H4 (cell line): Measurements from ENCODE around the gene RAI1. TPM values are rescaled to one million over a fixed set of nuclear protein-coding genes. Genes with fewer than 3 reads are reported as not detected.

ENCODE experiments used
- DNase-seq: peaks from one replicate; pipeline ENCODE4 v3.0.0-alpha.2; 2015; ENCODE audit warnings: low spot score
- total RNA-seq: library from RNA; depleted of rRNA; stranded (reverse); fragments of >200 nt; shearing (Covaris generic); gene quantifications from 2 replicates; pipeline ENCODE4 v1.2.3, GENCODE V29; 2014

Gene RAI1
- total RNA-seq, 1 experiment from 2014 or later: 2.4 TPM

- no peak for DNase-seq
These were observed 19.2 kb downstream of the RAI1 start for GRCh38 chr17:17700251-17700969.

- no peak for DNase-seq
These were observed 19.9 kb downstream of the RAI1 start for GRCh38 chr17:17701112-17701511.

DNA sequence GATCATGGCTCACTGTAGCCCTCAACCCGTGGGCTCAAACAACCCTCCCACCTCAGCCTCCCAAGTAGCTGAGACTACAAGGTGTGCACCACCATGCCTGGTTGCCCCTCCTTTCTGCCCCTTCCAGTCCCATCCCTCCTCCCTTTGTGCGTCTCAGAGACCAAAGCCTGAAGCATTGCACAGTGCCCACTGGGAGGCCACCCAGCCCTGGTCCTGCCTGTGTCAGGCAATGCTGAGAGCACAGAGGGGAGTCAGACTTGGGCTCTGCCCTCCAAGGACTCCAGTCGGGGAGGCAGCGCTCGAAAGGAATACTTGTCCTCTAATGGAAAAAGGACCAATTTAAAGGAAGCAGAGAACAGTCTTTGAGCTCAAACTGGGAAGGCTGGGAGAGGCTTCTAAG, 20.4 kb downstream of the RAI1 start:
- DNase-seq: no peak

DNA sequence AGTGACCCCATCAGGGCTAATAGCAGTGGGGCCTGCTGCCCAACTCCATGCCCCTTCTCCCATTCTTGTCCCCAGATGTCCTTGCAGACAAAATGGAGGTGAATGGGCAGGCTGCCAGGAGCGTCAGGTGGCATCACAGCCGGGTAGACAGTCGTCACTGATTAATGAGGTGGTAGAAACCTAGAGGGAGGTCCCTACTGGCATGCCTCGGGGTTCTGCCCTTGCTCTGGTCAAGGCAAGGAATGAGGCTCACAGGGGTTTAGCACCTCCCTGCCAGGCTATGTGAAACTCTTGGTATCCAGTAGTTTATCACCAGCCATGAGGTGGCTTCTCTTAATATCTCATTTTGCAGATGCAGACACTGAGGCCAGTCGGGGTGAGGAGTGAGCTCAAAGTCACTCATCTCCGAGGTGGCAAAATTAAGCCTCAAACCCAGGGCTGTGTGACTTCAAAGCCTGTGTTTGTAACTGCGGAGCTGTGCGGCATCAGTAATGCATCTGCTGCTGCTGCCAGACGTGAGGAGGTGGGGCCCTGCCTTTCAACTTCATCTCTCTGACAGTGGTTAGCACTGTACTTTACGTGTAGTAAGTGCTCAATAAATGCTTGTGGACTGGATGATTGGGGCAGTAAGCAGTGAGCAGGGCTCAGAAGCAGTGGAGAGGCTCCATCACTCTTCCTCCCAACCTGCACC, 21.3 kb downstream of the RAI1 start:
- DNase-seq: no peak

GRCh38 chr17:17703140-17703919, 22.1 kb downstream of the RAI1 start:
- DNase-seq: no peak

DNA sequence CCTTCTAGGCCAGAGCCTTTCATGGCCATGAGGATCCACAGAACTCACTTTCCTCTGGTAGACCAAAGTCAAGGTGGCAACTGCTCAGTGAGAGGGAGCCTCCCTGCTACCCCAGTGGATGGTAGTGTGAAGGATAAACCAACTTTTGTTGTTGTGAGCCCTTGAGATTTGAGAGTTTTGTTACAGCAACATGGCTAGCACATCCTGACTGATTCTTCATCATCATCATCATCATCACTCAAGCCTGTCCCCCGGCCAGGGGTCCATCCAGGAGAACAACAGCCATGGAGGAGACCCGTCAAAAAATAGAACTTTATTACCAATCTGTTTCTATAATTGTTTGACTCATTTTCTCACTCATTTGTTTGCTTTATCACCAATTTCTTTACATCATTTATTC, 23.7 kb downstream of the RAI1 start:
- DNase-seq: no peak

DNA sequence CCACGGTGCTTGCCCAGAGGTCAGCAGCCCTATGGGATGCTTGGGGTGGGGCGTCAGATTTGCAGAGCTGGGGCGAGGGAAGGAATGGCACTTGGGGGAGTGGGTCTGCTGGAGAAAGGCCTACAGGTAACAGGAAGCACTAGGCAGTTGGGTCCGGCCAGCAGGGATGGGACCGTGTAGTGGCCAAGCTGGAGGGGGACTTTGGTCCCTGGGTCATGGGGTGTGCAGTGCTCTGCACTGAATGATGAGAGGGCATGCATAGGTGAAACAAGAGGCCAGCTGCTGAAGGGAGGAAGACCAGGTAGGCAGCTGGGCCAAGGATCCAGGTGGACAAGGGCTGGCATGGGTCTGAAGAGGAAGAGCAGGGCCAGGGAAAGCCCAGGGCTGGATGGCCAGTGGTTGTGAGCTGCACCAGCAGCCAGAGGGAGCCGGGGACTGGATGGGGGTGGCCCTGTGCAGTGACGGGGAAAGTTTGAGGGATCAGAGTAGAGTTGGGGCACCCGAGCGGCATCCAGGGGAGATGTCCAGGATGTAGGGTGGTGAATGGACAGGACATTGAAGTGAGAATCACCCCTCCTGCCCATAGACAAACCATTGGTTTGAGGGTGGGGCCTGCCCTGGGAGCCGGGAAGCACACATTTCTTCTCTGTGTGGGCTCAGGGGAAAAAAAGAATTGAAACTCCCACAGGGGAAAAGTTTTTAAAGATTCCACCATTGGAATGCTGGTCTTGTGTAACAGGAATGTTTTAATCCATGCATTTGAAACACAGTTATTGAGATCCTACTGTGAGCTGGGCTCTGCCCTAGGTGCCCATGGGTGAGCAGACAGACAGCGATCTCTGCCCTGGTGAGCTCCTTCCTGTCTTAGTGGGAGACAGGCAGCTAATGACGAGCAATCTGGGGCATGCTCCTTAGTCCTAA, 25.1 kb downstream of the RAI1 start:
- DNase-seq: no peak

- no peak for DNase-seq
These were observed 27.0 kb downstream of the RAI1 start for GRCh38 chr17:17708295-17708694.

DNA sequence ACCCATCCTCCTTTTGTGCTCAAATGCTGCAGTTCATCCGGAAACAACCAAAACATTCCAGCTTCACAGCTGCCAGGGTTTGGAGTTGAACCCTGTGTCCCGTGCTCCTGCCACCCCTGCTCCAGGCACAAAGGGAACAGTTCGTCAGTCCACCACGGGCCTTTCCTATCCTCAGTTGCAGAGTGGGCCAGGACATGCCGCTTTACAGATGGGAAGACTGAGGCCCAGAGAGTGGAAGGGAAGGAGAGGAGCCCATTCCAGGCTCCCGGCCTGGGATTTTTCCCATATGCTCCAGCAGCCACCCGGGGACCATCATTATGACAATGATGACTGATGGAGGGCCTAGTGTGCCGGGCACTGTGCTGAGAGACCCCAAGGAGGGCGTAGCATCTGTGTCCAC, 27.6 kb downstream of the RAI1 start:
- no peak for DNase-seq

DNA sequence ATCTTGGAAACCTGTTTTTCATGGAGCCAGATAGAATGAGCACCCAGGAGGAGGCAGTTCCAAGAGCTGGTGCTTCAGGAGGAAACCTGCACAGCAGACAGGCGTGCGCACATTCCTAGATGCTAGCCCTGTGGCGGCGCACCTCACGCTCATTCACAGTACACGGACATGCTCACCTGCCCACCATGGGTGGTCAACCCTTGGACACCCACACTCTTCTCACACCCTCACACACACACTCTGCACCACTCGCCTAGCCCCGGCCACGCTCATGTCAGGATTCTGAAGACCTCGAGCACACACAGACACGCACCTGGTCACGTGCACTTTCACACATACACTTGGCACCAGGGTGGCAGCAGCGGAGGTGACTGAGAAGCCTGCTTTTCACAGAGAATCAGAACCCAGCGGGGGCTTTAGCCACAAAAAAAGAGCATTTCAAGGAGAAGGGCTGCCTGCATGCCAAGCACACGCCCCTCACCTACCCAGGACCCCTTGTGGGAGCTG, 28.6 kb downstream of the RAI1 start:
- no peak for DNase-seq

DNA sequence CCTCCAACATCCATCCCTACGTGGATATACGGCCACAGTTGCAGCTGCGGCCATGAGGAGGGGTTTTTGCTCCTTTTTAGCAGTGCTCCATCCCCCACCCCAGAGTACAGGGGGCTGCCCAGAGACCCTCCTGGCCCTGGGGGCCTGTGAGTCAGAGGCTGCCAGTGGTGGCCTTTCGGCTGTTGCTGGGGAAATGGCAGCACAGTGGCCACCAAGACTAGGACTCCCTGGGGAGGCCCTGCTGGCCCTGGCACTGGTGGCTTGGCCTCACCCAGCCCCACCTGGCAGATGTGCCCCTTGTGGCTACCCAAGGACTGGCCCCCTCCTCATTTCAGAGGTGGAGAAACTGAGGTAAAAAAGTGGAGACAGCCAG, 29.1 kb downstream of the RAI1 start:
- DNase-seq: no peak

DNA sequence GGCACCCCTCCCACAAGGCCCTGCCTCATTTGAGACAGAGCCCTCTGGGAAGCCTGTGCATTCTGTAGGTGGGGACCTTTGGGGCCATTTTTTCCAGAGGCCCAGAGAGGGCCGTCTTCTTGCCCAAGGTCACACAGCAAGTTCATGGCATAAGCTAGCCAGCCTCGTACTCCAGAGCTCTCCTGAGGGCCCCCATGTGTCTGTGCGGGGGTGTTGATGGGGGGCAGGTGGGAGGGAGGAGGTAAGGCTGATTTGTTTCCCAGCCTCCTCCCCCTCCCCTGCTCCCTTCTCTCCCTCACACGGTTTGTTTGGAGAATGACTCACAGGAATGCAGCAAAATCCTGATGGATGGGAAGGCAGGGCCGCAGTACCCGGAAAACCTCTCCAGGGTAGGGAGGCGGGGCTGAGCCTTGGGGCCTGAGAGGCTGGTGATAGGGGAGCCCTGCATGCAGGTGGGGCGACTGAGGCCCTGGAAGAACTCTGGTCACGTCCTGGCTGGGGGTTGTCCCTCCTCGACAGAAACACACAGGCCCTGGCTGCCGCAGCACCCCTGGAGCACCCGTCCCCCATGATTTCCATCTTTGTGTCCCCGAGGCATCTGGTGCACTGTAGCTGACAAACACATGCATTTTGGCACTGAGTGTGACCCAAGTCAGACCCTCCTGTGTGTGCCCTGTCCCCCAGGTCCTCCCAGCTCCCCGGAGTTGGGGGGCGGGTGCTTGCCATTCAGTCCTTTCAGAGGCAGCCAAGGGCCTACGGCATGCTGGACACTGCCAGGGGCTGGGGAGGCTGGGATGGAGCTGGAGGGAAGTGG, 29.7 kb downstream of the RAI1 start:
- DNase-seq: peak; percentile 95

DNA sequence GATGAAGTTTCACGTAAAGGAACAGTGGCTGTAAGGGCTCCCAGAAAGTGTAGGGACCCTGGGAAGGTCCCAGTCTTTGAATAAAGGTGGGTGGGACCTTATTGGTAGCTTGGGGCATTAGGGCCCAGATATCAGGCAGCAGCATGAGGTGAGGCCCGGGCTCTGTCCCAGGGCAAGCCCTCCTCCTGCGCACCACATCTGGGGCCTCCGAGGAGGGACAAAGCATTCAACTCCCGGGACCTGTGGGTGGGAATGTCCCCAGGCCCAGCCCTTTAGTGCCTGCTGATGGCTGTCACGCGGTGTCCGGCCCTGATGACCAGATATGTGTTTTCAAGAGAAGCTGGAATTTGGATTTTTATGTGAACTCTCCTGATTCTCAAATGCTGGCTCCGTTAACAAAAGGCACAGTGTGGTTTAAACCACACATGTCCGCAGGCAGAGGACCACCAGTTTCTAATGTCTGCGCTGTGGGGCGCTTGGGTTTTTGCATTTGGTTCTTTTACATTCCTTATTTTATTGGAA, 30.4 kb downstream of the RAI1 start:
- DNase-seq: no peak

DNA sequence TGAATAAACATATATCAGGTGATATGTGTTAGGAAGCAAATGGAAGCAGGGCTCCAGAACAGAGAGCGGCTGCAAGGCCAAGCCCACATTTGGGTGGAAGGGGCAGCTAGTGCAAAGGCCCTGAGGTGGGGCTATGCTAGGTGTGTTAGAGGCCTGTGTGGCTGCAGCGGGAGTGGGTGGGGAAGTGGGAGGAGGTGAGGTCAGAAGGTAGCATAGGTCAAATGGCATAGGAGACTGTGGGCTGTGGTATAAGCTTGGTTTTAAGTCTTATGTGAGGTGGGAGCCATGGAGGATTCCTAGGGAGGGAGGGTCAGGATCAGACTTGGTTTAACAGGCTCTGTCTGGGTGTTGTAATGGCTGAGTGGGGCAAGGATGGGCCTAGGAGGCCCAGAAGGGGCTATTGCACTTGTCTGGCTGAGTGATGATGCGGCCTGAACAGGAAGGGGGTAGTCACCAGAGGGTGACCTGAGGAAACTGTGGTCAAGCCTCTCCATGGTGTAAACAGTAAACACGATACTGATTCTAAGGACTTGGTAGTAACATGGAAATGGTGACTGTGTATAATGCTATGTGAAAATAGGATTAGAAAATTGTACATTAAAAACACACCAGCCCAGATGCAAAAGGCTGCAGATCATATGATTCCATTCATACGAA, 31.1 kb downstream of the RAI1 start:
- peak; percentile 58 for DNase-seq

DNA sequence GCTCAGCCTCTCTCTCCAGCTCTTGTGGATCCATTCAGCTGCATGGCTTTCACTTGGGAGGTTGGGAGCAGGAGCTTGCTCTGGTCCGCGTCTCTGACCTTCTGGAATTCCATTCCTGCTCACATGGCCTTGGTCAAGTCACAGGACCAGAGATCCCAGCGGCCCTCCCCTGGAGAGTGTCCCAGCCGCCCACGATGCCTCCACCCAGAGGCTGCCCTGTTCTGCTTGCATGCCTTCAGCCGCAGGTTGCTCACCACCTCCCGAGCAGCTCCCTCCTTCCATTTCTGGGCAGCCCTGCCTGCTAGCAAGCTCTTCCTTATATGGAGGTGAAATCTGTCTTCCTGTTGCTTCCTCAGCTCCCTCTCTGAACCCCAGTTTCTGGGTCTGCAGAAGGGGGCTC, 32.6 kb downstream of the RAI1 start:
- peak; percentile 30 for DNase-seq

DNA sequence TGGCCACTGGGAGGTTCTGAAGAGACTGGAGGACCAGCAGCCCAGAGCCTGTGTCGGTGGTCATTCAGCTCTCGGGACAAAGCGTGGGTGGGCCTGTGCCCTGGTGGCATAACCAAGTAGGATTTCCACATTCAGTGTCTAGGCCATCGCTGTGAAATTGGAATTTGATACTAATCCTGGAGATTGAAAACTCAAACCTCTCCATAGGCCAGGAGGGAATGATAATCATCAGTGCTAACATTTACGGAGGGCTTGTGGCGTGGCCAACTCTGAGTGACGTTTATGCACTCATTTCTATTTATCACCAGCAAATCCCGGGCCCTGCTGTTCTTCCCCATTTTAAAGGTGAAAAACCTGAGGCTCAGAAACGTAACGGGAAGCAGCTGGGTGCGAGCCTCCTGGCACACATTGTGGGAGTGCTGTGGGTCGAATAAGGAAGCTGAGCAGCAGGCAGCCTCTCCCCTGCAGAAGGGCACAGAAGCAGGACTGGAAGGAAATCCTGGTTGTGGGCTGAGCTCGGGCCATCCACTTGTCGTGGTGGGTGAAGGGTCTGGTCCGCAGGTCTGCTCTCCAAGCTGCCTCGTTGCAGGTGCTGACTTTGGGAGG, 33.1 kb downstream of the RAI1 start:
- DNase-seq: no peak

GRCh38 chr17:17714879-17715278, 33.6 kb downstream of the RAI1 start:
- no peak for DNase-seq

DNA sequence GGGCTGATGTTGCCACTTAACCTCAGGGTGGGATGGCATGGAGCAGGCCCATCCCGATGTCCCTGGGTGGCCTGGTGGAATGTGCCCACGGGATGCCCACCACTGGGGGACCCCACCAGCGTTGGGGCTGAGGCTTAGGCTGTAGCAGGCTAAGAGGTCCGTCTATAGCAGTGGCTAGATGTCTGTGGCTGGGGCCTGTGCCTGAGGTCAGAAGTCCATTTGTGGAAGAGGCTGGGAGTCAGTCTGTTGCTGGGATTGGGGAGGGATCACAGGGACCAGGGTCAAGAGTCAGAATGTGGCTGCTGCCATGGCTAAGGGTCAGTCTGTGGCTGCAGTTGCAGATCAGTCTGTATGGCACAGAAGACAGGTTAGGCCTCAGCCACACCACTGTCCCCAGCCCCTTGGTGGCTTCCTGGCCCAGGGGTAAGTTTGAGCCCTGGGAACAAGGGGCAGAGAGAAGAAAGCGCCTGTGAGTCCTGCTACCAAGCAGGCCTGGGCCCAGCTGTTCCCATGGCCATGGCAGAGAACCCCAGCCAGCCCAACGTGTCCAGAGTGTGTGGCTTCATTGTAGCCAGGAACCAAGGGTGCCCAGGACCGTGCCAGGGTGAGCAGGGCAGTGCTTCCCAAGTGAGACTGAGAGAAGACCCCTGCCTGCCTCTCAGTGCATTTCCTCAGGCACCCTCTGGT, 35.7 kb downstream of the RAI1 start:
- no peak for DNase-seq

DNA sequence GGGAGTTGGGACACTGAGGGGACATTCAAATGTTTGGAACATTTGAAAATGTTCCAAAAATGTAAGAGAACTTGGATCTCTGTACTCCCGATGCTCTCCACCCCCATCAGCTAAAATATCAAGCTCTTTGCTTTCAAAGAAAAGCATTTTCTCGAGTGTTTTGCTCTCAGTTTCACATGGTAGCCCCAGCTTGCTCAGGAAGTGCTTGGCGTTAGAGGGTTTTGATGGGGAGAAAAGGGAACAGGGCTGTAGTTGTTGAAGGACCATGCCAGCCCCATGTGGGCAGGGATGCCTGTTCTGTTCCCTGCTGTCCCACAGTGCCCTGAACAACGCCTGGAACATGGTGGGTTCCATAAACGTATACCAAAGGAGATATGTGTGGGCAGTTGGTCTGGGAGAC, 37.0 kb downstream of the RAI1 start:
- DNase-seq: no peak
